Activated naive CD4-positive, alpha-beta T cell treated with anti-CD3 and anti-CD28 coated beads, Interleukin-2, amount 10 ng/mL, durations not matched to agents 7 days and 5 days (primary cell): ENCODE results near the gene KAZN.

Experiments
- CTCF ChIA-PET: fragments of 350-600 bp; sonication (Branson Sonifier 250); formaldehyde crosslinking; loops from one replicate; lab custom pipeline; 2021; ENCODE audit warnings: antibody characterized with exemption; lab: Charles Lee
- DNase-seq: peaks from one replicate; pipeline ENCODE4 v3.0.0-alpha.2; 2020
- H3K27ac Mint-ChIP-seq: one replicate; pipeline ENCODE4 v1.8.0; 2021; ENCODE audit warnings: mild to moderate bottlenecking, moderate library complexity, mixed read lengths
- H3K27me3 Mint-ChIP-seq: one replicate; pipeline ENCODE4 v1.8.0; 2021; ENCODE audit warnings: mild to moderate bottlenecking, mixed read lengths
- H3K36me3 Mint-ChIP-seq: one replicate; pipeline ENCODE4 v1.8.0; 2021; ENCODE audit warnings: mixed read lengths
- H3K4me1 Mint-ChIP-seq: one replicate; pipeline ENCODE4 v1.8.0; 2021; ENCODE audit warnings: mixed read lengths
- H3K4me3 Mint-ChIP-seq: one replicate; pipeline ENCODE4 v1.8.0; 2021; ENCODE audit warnings: mild to moderate bottlenecking, moderate library complexity, mixed read lengths
- H3K9me3 Mint-ChIP-seq: one replicate; pipeline ENCODE4 v1.8.0; 2021; ENCODE audit warnings: mixed read lengths

KAZN gene

DNA sequence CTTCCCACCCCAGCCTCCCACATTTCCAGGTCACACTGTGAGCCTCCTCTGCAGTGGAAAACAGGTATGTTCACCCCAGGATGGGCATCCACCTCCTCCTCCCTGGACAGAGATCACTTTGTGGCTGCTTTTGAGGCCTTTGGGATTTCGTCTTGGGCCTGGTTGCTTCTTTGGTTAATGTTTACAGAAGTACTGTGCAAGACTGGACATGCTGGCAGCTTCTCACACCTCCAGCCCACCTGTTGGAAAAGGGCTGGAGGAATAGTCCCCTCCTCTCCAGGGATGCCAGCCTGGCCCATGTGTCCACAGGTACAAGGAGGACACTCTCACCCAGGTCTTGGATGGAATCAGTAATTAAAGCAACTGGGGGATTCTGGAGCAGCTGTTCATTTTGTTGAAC is 56.1 kb downstream of the KAZN start:
- Mint-ChIP-seq H3K4me1 (no peaks in the 10 kb centered on the region), H3K27ac (no peak overlapping the region), H3K27me3 (no peaks in the 10 kb centered on the region), H3K4me3 (no peak overlapping the region), H3K36me3 (no peaks in the 10 kb centered on the region), H3K9me3 (peaks cover 4% of the 10 kb centered on the region)
- DNase-seq, result no peak
- CTCF ChIA-PET, result no interaction called here

DNA sequence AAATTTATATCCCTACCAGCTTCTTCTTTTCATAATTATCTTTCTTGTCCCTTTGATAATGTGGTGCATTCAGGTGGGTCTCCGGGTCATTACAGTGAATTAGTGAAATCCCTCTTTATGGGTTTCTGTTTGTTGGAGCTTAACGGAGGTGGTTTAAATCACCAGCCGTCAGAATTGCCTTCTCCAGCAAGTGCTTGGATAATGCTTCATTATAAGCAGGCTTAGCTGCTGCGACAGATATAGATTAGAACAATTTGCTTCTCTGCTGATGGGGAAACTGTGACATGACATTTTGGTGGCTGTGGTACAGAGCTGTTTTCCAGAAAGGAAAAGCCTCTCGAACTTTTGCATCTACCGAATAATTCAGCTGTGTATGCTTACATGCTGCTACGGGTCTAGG is 56.9 kb downstream of the KAZN start:
- no peaks in the 10 kb centered on the region for H3K27me3 Mint-ChIP-seq
- CTCF ChIA-PET, result no interaction called here
- H3K4me1 Mint-ChIP-seq, result no peaks in the 10 kb centered on the region
- no peak overlapping the region for H3K27ac Mint-ChIP-seq
- H3K4me3 Mint-ChIP-seq, result no peak overlapping the region
- H3K9me3 Mint-ChIP-seq, result peaks cover 4% of the 10 kb centered on the region
- H3K36me3 Mint-ChIP-seq, result no peaks in the 10 kb centered on the region
- no peak for DNase-seq

DNA sequence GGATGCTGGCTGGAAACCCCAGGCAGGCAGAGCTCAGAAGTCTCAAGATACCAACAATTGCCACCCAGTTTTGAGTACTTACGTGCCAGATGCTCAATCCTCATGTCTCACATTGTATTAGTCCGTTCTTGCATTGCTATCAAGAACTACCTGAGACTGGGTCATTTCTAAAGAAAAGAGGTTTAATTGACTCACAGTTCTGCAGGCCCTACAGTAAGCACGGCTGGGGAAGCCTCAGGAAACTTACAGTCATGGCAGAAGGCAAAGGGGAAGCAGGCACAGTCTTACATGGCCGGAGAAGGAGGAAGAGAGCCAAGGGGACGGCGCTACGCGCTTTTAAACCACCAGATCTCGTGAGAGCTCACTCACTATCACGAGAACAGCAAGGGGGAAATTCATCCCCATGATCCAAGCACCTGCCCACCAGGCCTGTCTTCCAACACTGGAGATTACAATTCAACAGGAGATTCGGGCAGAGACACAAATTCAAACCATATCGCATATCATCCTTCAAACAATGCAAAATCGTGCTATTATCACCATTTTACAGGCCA is 58.0 kb downstream of the KAZN start:
- DNase-seq, result no peak
- Mint-ChIP-seq H3K4me3 (no peak overlapping the region), H3K9me3 (peaks cover 4% of the 10 kb centered on the region), H3K4me1 (no peaks in the 10 kb centered on the region), H3K36me3 (no peaks in the 10 kb centered on the region), H3K27ac (no peak overlapping the region), H3K27me3 (no peaks in the 10 kb centered on the region)
- CTCF ChIA-PET, result no interaction called here

DNA sequence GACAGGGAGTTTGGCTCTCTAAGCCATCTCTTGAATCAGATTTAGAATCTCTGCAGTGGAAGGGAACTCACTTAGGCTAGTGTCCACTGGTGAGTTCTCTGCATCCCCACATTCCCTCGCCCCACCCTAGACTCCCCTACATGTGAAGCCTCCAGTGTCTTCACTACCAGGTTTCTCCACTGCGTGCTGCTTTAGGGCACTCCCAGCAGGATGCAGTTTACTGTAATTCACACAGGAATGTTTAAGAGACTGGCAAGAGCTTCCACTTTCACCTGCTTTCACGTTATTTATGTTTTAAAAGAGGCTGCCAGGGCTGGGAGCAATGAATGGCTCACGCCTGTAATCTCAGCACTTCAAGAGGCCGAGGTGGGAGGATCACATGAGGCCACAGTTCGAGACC is 60.2 kb downstream of the KAZN start:
- H3K27ac Mint-ChIP-seq, result no peak overlapping the region
- CTCF ChIA-PET, result no interaction called here
- DNase-seq, result no peak
- H3K36me3 Mint-ChIP-seq, result no peaks in the 10 kb centered on the region
- no peak overlapping the region for H3K4me3 Mint-ChIP-seq
- no peaks in the 10 kb centered on the region for H3K27me3 Mint-ChIP-seq
- no peaks in the 10 kb centered on the region for H3K9me3 Mint-ChIP-seq
- no peaks in the 10 kb centered on the region for H3K4me1 Mint-ChIP-seq

DNA sequence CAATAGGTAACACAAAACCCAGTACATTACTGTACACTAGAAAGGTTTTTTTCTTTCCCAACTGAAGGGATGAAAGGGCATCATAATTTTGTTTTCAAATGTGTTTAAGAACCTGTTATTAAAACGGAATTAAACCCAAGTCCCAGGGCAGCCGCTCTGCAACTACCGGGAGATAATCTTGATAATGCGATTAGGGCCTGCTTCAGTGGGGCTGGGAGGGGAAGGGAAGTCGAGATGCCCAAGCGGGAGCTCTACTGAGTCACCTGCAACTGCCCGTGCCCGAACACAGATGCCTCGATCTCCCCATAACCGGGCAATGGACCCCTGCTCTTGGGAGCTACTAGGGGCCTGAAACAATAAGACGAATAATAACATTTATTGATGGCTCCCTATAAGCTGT is 61.4 kb downstream of the KAZN start:
- H3K4me3 Mint-ChIP-seq, result no peak overlapping the region
- CTCF ChIA-PET, result no interaction called here
- no peaks in the 10 kb centered on the region for H3K27me3 Mint-ChIP-seq
- no peaks in the 10 kb centered on the region for H3K4me1 Mint-ChIP-seq
- H3K9me3 Mint-ChIP-seq, result no peaks in the 10 kb centered on the region
- no peaks in the 10 kb centered on the region for H3K36me3 Mint-ChIP-seq
- DNase-seq, result no peak
- no peak overlapping the region for H3K27ac Mint-ChIP-seq

DNA sequence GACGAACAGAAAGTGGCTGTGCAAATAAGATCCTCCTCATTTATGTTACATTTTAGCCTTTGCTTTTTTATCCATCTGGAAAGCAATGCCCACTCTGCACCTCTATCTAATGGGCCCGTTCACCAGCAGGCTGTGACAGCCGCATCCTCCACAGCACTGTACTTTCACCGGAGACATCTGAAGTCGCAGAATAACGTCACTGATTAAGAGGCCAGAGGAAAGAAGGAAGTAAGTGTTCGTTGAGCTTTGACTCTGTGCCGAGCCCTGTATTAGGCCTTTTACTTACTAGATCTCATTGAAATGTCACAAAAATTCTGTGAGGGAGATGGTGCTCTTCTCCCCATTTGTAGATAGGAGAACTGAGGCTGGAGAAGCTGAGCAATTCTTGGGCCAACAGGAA is 62.3 kb downstream of the KAZN start:
- H3K36me3 Mint-ChIP-seq, result no peaks in the 10 kb centered on the region
- no peak overlapping the region for H3K27ac Mint-ChIP-seq
- H3K9me3 Mint-ChIP-seq, result no peaks in the 10 kb centered on the region
- H3K27me3 Mint-ChIP-seq, result no peaks in the 10 kb centered on the region
- DNase-seq, result no peak
- CTCF ChIA-PET, result no interaction called here
- H3K4me3 Mint-ChIP-seq, result no peak overlapping the region
- H3K4me1 Mint-ChIP-seq, result no peaks in the 10 kb centered on the region

DNA sequence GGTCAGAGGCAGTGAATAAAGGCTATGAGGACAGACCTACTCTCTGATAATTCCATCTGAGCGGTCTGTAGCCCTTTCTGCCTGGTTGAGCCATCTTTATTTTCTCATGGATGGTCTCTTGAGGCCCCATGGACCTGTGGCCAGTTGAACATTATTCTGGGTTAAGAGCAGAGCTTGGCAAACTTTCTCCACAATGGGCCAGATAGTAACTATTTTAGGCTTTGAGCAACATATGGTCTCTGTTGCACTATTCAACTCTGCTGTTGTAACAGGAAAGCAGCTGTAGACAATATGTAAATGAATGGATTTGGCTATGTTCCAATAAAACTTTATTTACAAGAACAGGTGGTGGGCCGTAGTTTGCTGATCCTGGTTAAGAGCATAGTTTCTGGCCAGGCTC is 62.7 kb downstream of the KAZN start:
- H3K9me3 Mint-ChIP-seq, result no peaks in the 10 kb centered on the region
- no peaks in the 10 kb centered on the region for H3K27me3 Mint-ChIP-seq
- no peaks in the 10 kb centered on the region for H3K36me3 Mint-ChIP-seq
- H3K4me3 Mint-ChIP-seq, result no peak overlapping the region
- no peak overlapping the region for H3K27ac Mint-ChIP-seq
- CTCF ChIA-PET, result no interaction called here
- H3K4me1 Mint-ChIP-seq, result no peaks in the 10 kb centered on the region
- no peak for DNase-seq

DNA sequence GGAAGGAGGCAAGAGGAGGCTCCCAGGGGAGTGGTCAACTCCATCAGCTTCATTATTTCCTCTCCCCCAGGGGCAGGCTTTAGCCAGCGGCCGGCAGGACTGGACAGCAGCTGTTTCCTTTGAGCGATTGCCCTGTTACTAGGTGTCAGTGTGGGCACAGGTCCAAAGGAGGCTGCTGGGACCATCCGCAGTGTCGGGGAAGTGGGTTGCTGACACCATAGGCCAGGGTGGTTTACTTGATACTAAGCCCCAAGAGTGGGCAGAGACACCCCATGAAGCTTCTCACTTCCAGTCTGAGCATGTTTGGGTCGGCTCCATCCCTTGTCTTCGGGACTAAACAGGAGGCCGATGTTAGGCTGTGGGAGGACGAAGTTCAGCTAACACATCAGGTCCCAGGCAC is 63.6 kb downstream of the KAZN start:
- H3K27me3 Mint-ChIP-seq, result no peaks in the 10 kb centered on the region
- no peak overlapping the region for H3K4me3 Mint-ChIP-seq
- no peak overlapping the region for H3K27ac Mint-ChIP-seq
- H3K36me3 Mint-ChIP-seq, result no peaks in the 10 kb centered on the region
- DNase-seq, result no peak
- CTCF ChIA-PET, result no interaction called here
- no peaks in the 10 kb centered on the region for H3K9me3 Mint-ChIP-seq
- H3K4me1 Mint-ChIP-seq, result no peaks in the 10 kb centered on the region

DNA sequence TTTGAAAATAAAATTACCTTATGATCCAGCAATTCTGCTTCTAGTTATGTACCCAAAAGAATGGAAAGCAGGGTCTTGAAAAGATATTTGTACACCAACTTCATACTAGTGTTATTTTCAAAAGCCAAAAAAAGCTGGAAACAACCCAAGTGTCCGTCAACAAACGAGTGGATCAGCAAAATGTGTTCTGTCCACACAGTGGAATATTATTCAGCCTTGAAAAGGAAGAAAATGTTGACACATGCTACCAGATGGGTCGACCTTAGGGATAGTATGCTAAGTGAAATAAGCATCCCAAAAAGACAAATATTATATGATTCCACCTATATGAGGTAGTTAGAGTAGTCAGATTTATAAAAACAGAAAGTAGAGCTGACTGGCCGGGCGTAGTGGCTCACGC is 65.3 kb downstream of the KAZN start:
- no peaks in the 10 kb centered on the region for H3K4me1 Mint-ChIP-seq
- CTCF ChIA-PET, result no interaction called here
- H3K9me3 Mint-ChIP-seq, result no peaks in the 10 kb centered on the region
- H3K27me3 Mint-ChIP-seq, result no peaks in the 10 kb centered on the region
- H3K36me3 Mint-ChIP-seq, result no peaks in the 10 kb centered on the region
- no peak overlapping the region for H3K4me3 Mint-ChIP-seq
- H3K27ac Mint-ChIP-seq, result no peak overlapping the region
- no peak for DNase-seq

DNA sequence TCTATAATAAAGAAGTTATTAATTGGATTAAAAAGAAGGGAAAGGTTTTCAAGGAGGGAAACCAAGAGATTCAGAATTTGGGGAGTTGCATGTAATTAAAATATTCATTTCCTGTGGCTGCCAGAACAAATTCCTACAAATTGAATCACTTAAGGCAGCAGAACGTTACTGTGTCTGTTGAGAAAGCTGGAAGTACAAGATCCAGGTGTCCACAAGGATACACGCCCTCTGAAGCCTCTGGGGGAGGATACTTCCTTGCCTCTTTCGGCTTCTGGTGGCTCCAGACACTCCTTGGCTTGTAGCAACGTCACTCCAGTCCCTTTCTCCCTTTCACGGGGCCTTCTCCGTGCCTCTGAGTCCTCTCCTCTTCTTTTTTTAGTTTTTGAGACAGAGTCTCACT is 67.9 kb downstream of the KAZN start:
- DNase-seq, result no peak
- Mint-ChIP-seq H3K27me3 (no peaks in the 10 kb centered on the region), H3K27ac (no peak overlapping the region), H3K36me3 (no peaks in the 10 kb centered on the region), H3K4me1 (no peaks in the 10 kb centered on the region), H3K4me3 (no peak overlapping the region), H3K9me3 (no peaks in the 10 kb centered on the region)
- CTCF ChIA-PET, result no interaction called here

DNA sequence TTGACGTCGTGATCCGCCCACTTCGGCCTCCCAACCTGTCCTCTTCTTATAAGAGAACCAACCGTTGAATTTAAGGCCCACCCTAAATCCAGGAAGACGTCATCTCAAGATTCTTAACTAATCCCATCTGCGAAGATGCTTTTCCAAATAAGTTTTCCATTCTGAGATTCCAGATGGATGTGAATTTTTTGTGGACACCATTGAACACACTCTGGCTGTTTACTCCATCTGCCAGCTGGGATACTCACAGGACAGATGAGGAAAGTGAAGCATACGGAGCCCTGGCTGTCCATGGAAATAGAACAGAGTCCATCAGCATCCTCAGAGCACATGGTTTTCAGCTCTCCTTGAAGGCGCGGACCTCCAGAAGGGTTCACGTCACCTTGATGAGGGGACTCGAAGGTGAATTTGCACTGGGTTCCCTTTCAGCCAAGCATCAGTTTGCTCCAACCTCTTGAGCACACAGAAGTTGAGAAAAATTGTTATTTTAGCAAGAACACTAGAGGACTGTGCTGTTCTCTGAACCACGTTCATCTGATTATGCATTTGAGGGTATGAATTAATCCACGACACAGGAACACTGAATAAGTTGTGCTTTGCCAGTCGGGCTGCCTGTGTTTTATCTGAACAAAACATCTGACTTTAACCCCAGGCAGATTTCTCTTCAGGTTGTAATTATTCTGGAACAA is 68.6 kb downstream of the KAZN start:
- H3K4me1 Mint-ChIP-seq, result no peaks in the 10 kb centered on the region
- no peak overlapping the region for H3K4me3 Mint-ChIP-seq
- CTCF ChIA-PET, result no interaction called here
- H3K36me3 Mint-ChIP-seq, result no peaks in the 10 kb centered on the region
- H3K27me3 Mint-ChIP-seq, result no peaks in the 10 kb centered on the region
- H3K27ac Mint-ChIP-seq, result no peak overlapping the region
- no peak for DNase-seq
- no peaks in the 10 kb centered on the region for H3K9me3 Mint-ChIP-seq

DNA sequence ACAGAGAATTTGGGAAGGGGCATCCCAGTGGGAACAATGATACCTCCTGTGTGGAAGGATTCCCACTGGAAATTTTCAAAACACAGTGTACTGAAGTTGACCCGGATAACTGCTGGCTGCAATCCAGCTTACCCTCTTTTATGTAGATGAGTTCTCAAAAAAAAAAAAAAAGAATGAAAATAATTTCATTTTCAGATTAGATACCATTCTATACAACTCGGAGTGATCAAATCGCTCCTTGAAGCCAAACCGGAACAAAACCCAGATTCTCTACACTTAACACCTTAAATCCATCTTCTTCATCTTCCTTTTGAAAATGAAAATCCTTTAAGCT is 69.1 kb downstream of the KAZN start:
- H3K27me3 Mint-ChIP-seq, result no peaks in the 10 kb centered on the region
- CTCF ChIA-PET, result no interaction called here
- H3K27ac Mint-ChIP-seq, result no peak overlapping the region
- no peak overlapping the region for H3K4me3 Mint-ChIP-seq
- H3K9me3 Mint-ChIP-seq, result no peaks in the 10 kb centered on the region
- no peaks in the 10 kb centered on the region for H3K36me3 Mint-ChIP-seq
- no peaks in the 10 kb centered on the region for H3K4me1 Mint-ChIP-seq
- no peak for DNase-seq

DNA sequence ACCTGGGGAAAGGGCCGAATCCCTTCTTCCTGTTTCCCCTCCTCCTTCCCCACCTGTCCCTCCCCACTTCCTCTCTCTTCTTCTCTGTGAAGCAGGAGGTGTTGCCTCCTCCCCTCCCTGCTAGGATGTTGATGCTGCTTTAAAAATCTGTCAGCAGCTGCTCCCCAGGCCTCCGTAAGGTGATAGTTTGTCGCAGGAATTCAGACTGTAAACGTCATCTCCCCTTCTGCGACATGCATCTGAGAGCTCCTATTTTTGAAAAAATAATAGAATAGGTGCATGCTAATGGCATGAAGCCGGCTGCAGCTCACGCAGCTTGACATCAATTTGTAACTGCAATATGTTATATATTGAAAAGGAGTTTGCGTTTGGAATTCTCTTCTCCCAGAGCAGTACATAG is 70.1 kb downstream of the KAZN start:
- no peak for DNase-seq
- Mint-ChIP-seq H3K27me3 (peaks cover 3% of the 10 kb centered on the region), H3K27ac (no peak overlapping the region), H3K4me3 (no peak overlapping the region), H3K9me3 (no peaks in the 10 kb centered on the region), H3K4me1 (no peaks in the 10 kb centered on the region), H3K36me3 (no peaks in the 10 kb centered on the region)
- CTCF ChIA-PET, result no interaction called here

DNA sequence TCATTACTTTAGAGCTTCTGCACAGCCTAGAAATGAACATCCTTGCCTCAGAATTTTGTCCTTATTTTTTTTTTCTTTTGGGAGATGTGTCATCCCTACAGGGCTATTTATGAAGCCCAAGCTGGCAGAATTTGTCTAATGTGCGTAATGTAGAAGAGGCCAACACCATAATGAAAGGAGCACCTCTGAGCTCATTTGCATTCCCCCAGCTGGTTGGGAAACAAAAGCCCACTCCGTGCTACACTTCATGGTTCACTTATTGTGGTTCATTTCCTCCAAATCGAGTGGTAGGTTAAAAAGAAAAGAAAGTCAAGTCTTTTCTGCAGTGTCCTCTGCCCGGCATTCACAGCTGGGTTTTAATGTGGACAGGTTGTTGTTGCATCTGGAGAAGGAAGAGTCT is 73.5 kb downstream of the KAZN start:
- Mint-ChIP-seq H3K4me1 (no peaks in the 10 kb centered on the region), H3K4me3 (no peak overlapping the region), H3K36me3 (no peaks in the 10 kb centered on the region), H3K27ac (no peak overlapping the region), H3K27me3 (peaks cover 3% of the 10 kb centered on the region), H3K9me3 (no peaks in the 10 kb centered on the region)
- DNase-seq, result no peak
- CTCF ChIA-PET, result no interaction called here

DNA sequence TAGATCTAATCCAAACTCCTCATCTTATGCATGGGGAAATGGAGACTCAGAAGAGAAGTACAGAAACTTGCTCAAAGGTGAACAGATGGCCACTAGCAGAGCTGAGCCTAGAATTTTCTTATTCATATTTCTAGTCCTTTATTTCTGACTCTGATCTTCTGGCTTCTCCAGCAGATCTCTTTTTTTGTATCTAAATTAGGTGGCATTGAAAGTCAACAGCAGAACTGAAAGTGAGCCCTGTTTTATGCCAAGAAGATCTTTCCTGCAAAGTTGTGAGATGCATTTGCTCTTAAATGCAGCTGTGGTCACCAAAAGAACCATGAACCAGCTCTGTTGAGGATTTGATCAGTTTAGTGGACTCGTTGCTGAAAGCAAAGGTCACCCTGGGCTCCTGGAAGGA is 75.5 kb downstream of the KAZN start:
- Mint-ChIP-seq H3K36me3 (no peaks in the 10 kb centered on the region), H3K27ac (no peak overlapping the region), H3K27me3 (peaks cover 3% of the 10 kb centered on the region), H3K4me1 (no peaks in the 10 kb centered on the region), H3K4me3 (no peak overlapping the region), H3K9me3 (no peaks in the 10 kb centered on the region)
- no peak for DNase-seq
- CTCF ChIA-PET, result no interaction called here

DNA sequence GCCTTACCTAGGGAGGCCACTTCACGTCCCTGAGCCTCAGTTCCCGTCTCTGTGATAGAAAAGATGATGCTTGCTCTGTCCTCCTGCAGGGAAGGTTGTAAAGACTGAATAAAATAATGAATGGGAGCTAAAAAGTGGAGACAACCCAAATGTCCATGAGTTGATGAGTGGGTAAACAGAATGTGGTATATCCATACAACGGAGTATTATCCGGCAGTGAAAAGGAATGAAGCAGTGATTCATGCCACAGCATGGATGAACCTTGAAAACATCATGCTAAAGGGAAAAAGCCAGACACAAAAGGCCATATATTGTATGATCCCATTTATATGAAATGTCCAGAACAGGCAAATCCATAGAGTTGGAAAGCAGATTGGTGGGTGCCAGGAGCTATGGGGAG is 77.9 kb downstream of the KAZN start:
- Mint-ChIP-seq H3K4me1 (no peaks in the 10 kb centered on the region), H3K4me3 (no peak overlapping the region), H3K36me3 (no peaks in the 10 kb centered on the region), H3K27ac (no peak overlapping the region), H3K9me3 (peaks cover 5% of the 10 kb centered on the region), H3K27me3 (peaks cover 3% of the 10 kb centered on the region)
- DNase-seq, result no peak
- CTCF ChIA-PET, result interaction anchor here (0.6 kb wide), 1 partner anchor 422 kb away, joined by 3 read pairs; no protein-coding TSS in a partner anchor
